Endothelial cell of umbilical vein (primary cell): ENCODE results near the gene TAF3. TPM values are rescaled to one million over a fixed set of nuclear protein-coding genes. Genes with fewer than 3 reads are reported as not detected.

Experiments used
- BruUV-seq: library from RNA; stranded (reverse); fragments of 400-500 nt; replicated peaks from 2 replicates; lab custom pipeline; 2021; lab: Mats Ljungman, UMichigan
- CTCF ChIA-PET: fragments of 300-600, 350-600 bp; sonication (Branson Sonifier 250); formaldehyde crosslinking; loops from one replicate; lab custom pipeline; 2021; ENCODE audit warnings: antibody characterized with exemption, inconsistent platforms; lab: Charles Lee
- POLR2A ChIA-PET: fragments of 300-600, 350-600 bp; sonication (Branson Sonifier 250); formaldehyde crosslinking; loops from one replicate; lab custom pipeline; 2021; ENCODE audit warnings: antibody characterized with exemption, inconsistent platforms; lab: Charles Lee
- DNase-seq: peaks from one replicate; pipeline ENCODE4 v3.0.0-alpha.2; 2011; ENCODE audit warnings: low read depth, low spot score
- FAIRE-seq: peaks from 2 replicates; lab custom pipeline; 2011; peaks lifted over from hg19 to GRCh38; lab: Jason Lieb, UNC
- H2AFZ ChIP-seq: 2 replicates; pipeline ENCODE4 v1.6.0; 2012; ENCODE audit warnings: low read depth, low read length, control low read depth, inconsistent platforms
- H3K27ac ChIP-seq: 2 replicates; pipeline ENCODE4 v1.5.1; 2011; ENCODE audit warnings: low read depth, mild to moderate bottlenecking, control low read depth, low read length, moderate library complexity; ENCODE audit not compliant: insufficient read depth
- H3K27me3 ChIP-seq, 2 experiments: 2 replicates each; pipeline versions ENCODE4 v1.6.0 to v1.6.1; 2011; ENCODE audit warnings: low read length in 2 of 2, mixed read lengths in 1 of 2; ENCODE audit not compliant: control insufficient read depth in 2 of 2, insufficient read depth in 2 of 2
- H3K36me3 ChIP-seq, 2 experiments: 2 replicates in 1 of 2; 3 replicates in 1 of 2; pipeline ENCODE4 v1.5.1; 2011; ENCODE audit warnings: low read length in 2 of 2, mild to moderate bottlenecking in 1 of 2, moderate library complexity in 1 of 2; ENCODE audit not compliant: control insufficient read depth in 2 of 2, insufficient read depth in 2 of 2; ENCODE audit errors: extremely low read depth in 1 of 2
- H3K4me1 ChIP-seq: 3 replicates; pipeline ENCODE4 v1.5.1; 2011; ENCODE audit warnings: mild to moderate bottlenecking, low read length; ENCODE audit not compliant: control insufficient read depth, insufficient read depth; ENCODE audit errors: extremely low read depth
- H3K4me2 ChIP-seq: 2 replicates; pipeline ENCODE4 v1.6.1; 2011; ENCODE audit warnings: low read length, control low read depth, mixed read lengths; ENCODE audit not compliant: insufficient read depth
- H3K4me3 ChIP-seq, 3 experiments: fragments of 200-600 bp in 1 of 3; sonication (generic), shearing (Covaris generic) in 1 of 3; replicated peaks in 1 of 3; 2 replicates each; pipeline ENCODE4 v1.5.1; 2011 to 2016; ENCODE audit warnings: control low read depth in 3 of 3, low read length in 3 of 3, mild to moderate bottlenecking in 2 of 3, inconsistent platforms in 1 of 3, low read depth in 1 of 3, moderate library complexity in 1 of 3; ENCODE audit not compliant: insufficient read depth in 1 of 3
- H3K79me2 ChIP-seq: 2 replicates; pipeline ENCODE4 v1.6.0; 2012; ENCODE audit warnings: low read length, inconsistent platforms; ENCODE audit not compliant: control insufficient read depth, insufficient read depth
- H3K9ac ChIP-seq: replicated peaks from 2 replicates; pipeline ENCODE3; 2011; ENCODE audit warnings: low read length, control low read depth; ENCODE audit not compliant: insufficient read depth; ENCODE audit errors: extremely low read depth
- H3K9me1 ChIP-seq: replicated peaks from 3 replicates; pipeline ENCODE4 v1.6.0; 2011; ENCODE audit warnings: mild to moderate bottlenecking, low read length; ENCODE audit not compliant: control insufficient read depth, insufficient read depth; ENCODE audit errors: extremely low read depth
- H3K9me3 ChIP-seq: replicated peaks from 2 replicates; pipeline ENCODE4 v1.5.1; 2012; ENCODE audit warnings: low read length, inconsistent platforms; ENCODE audit not compliant: control insufficient read depth, insufficient read depth
- H4K20me1 ChIP-seq: replicated peaks from 2 replicates; pipeline ENCODE3; 2011; ENCODE audit warnings: mild to moderate bottlenecking, low read length; ENCODE audit not compliant: control insufficient read depth, insufficient read depth; ENCODE audit errors: extremely low read depth
- CTCF ChIP-seq, 2 donors: IDR thresholded peaks; 1 replicate in 1 of 2; 2 replicates in 1 of 2; pipeline ENCODE4 v1.5.1; 2011; ENCODE audit warnings: low read length in 2 of 2, mild to moderate bottlenecking in 2 of 2, moderate library complexity in 2 of 2, control low read depth in 1 of 2, inconsistent platforms in 1 of 2, low read depth in 1 of 2; ENCODE audit not compliant: insufficient read depth in 1 of 2; ENCODE audit errors: extremely low read depth in 1 of 2
- EZH2 ChIP-seq: IDR thresholded peaks from 2 replicates; pipeline ENCODE4 v1.6.1; 2012; ENCODE audit warnings: borderline replicate concordance, low read depth, mild to moderate bottlenecking, moderate library complexity, low read length, inconsistent platforms; ENCODE audit not compliant: severe bottlenecking
- FOS ChIP-seq: IDR thresholded peaks from 2 replicates; pipeline ENCODE4 v1.6.1; 2011; ENCODE audit warnings: mild to moderate bottlenecking, low read length, moderate library complexity, borderline replicate concordance; ENCODE audit not compliant: insufficient read depth
- GATA2 ChIP-seq: IDR thresholded peaks from 2 replicates; pipeline ENCODE4 v1.7.0; 2011; ENCODE audit warnings: low read depth, mild to moderate bottlenecking, moderate library complexity, mixed read lengths, low read length; ENCODE audit not compliant: insufficient read length, insufficient read depth
- JUN ChIP-seq: IDR thresholded peaks from 2 replicates; pipeline ENCODE4 v1.6.1; 2011; ENCODE audit warnings: borderline replicate concordance, low read depth; ENCODE audit not compliant: insufficient read length, insufficient read depth
- MAX ChIP-seq: IDR thresholded peaks from 2 replicates; pipeline ENCODE4 v1.6.1; 2011; ENCODE audit not compliant: insufficient read depth, insufficient read length
- MYC ChIP-seq: IDR thresholded peaks from one replicate; pipeline ENCODE4 v1.6.1; 2011; ENCODE audit warnings: mild to moderate bottlenecking, low read depth, low read length
- POLR2A ChIP-seq: IDR thresholded peaks from 2 replicates; pipeline ENCODE4 v1.6.1; 2012; ENCODE audit warnings: low read depth, mild to moderate bottlenecking, control low read depth, low read length
- POLR2AphosphoS5 ChIP-seq: IDR thresholded peaks from 2 replicates; pipeline ENCODE4 v1.6.1; 2012; ENCODE audit warnings: low read depth, mild to moderate bottlenecking, control low read depth, low read length, moderate library complexity; ENCODE audit not compliant: insufficient read depth
- dilution Hi-C: fragments of 300-500 bp; cut with MboI; formaldehyde crosslinking; loops from one replicate; pipeline ENCODE4 v1.15.0; 2019; ENCODE audit warnings: low sequenced_read_pairs; ENCODE audit not compliant: extremely low pct_ligation_motif_present
- intact Hi-C: fragments of 100-400 bp; cut with micrococcal nuclease; formaldehyde crosslinking; loops from one replicate; pipeline ENCODE4 v1.10.0; 2022
- polyA plus RNA-seq, 4 experiments: library from polyadenylated mRNA; depleted of rRNA in 3 of 4; stranded (reverse) in 3 of 4; unstranded in 1 of 4; fragments of >200 nt; gene quantifications; 2 replicates each; pipeline versions ENCODE4 v1.2.1 to v1.2.3, GENCODE V29; 2011 to 2012; ENCODE audit warnings: missing spikeins in 1 of 4
- total RNA-seq: library from RNA; stranded (reverse); gene quantifications from 2 replicates; pipeline ENCODE4 v1.2.3, GENCODE V29; 2021

The TAF3 gene
- total and polyA plus RNA-seq, 2 donors (not counting 3 experiments of a cell fraction or from before 2014, with no cell fraction given): 2.4 to 10.5 TPM

- Histone ChIP-seq H3K27me3 (peaks cover 5 to 7% of the 10 kb centered on the region in 2 experiments), H3K4me1 (peaks cover 4% of the 10 kb centered on the region), H3K4me3 (peak overlapping the region; percentile 12 to 99 (median 70)), H2AFZ (peak overlapping the region; percentile 71), H3K36me3 (no peaks in the 10 kb centered on the region), H3K9me1 (no peaks in the 10 kb centered on the region), H3K9ac (no peak overlapping the region), H4K20me1 (no peaks in the 10 kb centered on the region), H3K4me2 (peak overlapping the region; percentile 75), H3K27ac (no peak overlapping the region), H3K79me2 (peaks cover 16% of the 10 kb centered on the region), H3K9me3 (no peaks in the 10 kb centered on the region)
- no peak for DNase-seq
- BruUV-seq: no TSS peak
- intact Hi-C loops: loop anchor here (5.0 kb wide), 1 partner anchor 235 kb away; the partner anchor contains the start of gene GATA3
- ChIA-PET CTCF (interaction anchor here (1.2 to 2.9 kb wide), 7 partner anchors 9 to 292 kb away, joined by 3 to 19 read pairs (median 7); partner anchors contain the start of genes ATP5F1C and KIN), POLR2A (interaction anchor here (0.6 to 1.5 kb wide), 3 partner anchors 19 to 177 kb away, joined by 4 to 9 read pairs (median 5); partner anchors contain the start of genes ATP5F1C and KIN)
- no peak for TF ChIP-seq GATA2
- TF ChIP-seq EZH2: no peak
- TF ChIP-seq MYC: no peak
- no peak for TF ChIP-seq JUN
- TF ChIP-seq FOS: no peak
- TF ChIP-seq MAX: no peak
- no peak for TF ChIP-seq CTCF (IDR thresholded peaks at IDR 0.05; ENCODE audit: extremely low read depth in 1 of 2, insufficient read depth in 1 of 2, low read depth in 1 of 2, low read length in 2 of 2)
- no peak for TF ChIP-seq POLR2A
- no peak for TF ChIP-seq POLR2AphosphoS5
- dilution Hi-C loops: no loop called here
- no peak for FAIRE-seq
Measured at GRCh38 chr10:7817576-7817975, 729 bp upstream of the TAF3 start.
